HG03135 (cell line): Measurements from ENCODE around the gene ARHGAP33.
A peak's percentile ranks its signal among the peaks of the same experiment; 100 is the strongest.

Source experiments
- ATAC-seq: cut with Tn5 transposase; IDR thresholded peaks from one replicate; pipeline ENCODE4 v1.9.1; 2021; ENCODE audit warnings: mild to moderate bottlenecking, moderate library complexity; ENCODE audit not compliant: unreplicated experiment

ARHGAP33 gene, protein sequence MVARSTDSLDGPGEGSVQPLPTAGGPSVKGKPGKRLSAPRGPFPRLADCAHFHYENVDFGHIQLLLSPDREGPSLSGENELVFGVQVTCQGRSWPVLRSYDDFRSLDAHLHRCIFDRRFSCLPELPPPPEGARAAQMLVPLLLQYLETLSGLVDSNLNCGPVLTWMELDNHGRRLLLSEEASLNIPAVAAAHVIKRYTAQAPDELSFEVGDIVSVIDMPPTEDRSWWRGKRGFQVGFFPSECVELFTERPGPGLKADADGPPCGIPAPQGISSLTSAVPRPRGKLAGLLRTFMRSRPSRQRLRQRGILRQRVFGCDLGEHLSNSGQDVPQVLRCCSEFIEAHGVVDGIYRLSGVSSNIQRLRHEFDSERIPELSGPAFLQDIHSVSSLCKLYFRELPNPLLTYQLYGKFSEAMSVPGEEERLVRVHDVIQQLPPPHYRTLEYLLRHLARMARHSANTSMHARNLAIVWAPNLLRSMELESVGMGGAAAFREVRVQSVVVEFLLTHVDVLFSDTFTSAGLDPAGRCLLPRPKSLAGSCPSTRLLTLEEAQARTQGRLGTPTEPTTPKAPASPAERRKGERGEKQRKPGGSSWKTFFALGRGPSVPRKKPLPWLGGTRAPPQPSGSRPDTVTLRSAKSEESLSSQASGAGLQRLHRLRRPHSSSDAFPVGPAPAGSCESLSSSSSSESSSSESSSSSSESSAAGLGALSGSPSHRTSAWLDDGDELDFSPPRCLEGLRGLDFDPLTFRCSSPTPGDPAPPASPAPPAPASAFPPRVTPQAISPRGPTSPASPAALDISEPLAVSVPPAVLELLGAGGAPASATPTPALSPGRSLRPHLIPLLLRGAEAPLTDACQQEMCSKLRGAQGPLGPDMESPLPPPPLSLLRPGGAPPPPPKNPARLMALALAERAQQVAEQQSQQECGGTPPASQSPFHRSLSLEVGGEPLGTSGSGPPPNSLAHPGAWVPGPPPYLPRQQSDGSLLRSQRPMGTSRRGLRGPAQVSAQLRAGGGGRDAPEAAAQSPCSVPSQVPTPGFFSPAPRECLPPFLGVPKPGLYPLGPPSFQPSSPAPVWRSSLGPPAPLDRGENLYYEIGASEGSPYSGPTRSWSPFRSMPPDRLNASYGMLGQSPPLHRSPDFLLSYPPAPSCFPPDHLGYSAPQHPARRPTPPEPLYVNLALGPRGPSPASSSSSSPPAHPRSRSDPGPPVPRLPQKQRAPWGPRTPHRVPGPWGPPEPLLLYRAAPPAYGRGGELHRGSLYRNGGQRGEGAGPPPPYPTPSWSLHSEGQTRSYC

GRCh38 chr19:35775298-35776101, at the start of gene ARHGAP33:
Gene ARHGAP33, plus strand, starts transcription at chr19:35775564. Its CDS starts 95 bp downstream, at chr19:35775659.
- peak; percentile 93 for ATAC-seq

DNA sequence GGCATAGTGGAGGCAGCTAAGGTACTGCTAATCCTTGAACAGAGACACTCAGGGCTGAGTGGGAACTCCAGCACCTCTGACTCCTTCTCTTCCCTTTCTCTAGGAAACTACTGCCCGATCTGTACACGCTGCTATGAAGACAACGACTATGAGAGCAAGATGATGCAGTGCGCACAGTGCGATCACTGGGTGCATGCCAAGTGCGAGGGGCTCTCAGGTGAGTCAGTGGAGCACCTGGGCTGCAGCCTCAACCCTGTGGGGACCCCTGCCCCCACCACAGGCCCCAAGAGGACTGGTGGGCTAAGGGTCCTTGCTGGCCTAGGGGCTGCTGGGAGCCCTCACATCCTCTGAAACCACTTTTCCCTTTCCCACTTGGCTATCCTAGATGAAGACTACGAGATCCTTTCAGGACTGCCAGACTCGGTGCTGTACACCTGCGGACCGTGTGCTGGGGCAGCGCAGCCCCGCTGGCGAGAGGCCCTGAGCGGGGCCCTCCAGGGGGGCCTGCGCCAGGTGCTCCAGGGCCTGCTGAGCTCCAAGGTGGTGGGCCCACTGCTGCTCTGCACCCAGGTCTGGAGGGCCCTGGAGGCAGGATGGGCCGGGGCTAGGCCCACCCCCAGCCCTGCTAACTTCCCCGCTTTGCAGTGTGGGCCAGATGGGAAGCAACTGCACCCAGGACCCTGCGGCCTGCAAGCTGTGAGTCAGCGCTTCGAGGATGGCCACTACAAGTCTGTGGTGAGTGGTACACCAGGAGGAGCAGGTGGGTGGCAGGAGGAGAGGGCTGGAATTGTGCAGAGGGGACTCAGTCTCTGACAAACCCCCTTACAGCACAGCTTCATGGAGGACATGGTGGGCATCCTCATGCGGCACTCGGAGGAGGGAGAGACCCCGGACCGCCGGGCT, 48.1 kb upstream of the ARHGAP33 start:
- ATAC-seq, result no peak

DNA sequence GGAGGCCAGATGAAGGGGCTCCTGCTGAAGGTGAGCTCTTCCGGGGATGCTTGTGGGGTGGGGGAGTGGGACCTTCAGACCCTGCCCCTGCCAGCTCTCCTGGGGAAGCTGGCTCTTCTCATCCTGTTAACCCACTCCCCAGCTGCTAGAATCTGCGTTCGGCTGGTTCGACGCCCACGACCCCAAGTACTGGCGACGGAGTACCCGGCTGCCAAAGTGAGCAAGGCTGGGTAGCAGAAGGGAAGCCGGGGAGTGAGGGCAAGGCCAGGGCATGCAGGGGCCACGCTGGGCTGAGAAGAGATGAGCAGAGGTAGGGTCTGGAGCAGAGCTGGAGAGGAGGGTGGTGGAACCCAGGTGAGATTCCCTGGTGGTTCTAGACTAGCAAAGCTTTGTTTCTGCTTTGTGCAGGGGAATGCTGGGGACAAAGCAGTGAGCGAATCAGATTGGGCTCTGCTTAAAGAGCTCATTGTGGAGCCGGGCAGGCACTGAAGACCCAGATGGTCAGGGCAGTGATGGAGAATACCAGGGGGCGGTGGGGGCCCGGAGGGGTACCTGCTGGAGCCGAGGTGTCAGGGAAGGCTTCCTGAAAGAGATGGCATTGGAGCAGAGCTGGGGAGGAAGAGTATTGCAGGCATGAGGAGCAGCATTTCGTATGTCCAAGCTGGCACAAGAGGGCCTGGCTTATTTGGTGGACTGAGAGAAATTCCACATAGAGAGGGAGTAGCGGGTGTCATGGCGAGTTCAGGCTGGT, 47.2 kb upstream of the ARHGAP33 start:
- ATAC-seq, result no peak

DNA sequence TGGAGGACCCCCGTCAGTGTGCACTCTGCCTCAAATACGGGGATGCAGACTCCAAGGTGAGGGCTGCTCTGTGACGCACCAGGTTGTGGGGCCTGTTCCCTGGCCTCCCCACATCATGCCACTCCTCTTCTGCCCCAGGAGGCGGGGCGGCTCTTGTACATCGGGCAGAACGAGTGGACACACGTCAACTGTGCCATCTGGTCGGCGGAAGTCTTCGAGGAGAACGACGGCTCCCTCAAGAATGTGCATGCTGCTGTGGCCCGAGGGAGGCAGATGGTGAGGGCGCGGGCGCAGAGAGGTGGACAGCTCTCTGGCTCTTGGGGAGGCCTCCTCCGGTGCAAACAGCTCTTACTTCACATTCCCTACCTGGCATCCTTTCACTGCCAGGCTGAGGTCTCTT, 46.3 kb upstream of the ARHGAP33 start:
- ATAC-seq, result no peak

DNA sequence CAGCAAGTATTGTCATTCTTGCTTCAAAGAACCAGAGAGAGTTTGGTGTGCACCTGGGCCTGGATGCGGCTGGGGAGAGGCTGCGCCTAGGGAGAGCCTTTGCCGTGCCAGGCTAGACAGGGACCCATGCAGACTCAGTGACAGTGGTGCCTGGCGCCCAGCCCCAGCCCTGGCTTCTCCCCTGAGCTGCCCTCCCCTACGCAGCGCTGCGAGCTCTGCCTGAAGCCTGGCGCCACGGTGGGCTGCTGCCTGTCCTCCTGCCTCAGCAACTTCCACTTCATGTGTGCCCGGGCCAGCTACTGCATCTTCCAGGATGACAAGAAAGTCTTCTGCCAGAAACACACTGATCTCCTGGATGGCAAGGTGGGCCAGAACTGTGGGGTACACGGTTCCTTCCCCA, 45.6 kb upstream of the ARHGAP33 start:
- no peak for ATAC-seq

GRCh38 chr19:35730326-35730725, 45.0 kb upstream of the ARHGAP33 start:
- no peak for ATAC-seq

GRCh38 chr19:35731353-35731752, 44.0 kb upstream of the ARHGAP33 start:
- ATAC-seq, result no peak

GRCh38 chr19:35731779-35732405, 43.5 kb upstream of the ARHGAP33 start:
- ATAC-seq, result no peak

- ATAC-seq, result no peak
Observed at GRCh38 chr19:35732540-35733179, 42.7 kb upstream of the ARHGAP33 start.

GRCh38 chr19:35733180-35734125, 41.9 kb upstream of the ARHGAP33 start:
- ATAC-seq, result no peak

DNA sequence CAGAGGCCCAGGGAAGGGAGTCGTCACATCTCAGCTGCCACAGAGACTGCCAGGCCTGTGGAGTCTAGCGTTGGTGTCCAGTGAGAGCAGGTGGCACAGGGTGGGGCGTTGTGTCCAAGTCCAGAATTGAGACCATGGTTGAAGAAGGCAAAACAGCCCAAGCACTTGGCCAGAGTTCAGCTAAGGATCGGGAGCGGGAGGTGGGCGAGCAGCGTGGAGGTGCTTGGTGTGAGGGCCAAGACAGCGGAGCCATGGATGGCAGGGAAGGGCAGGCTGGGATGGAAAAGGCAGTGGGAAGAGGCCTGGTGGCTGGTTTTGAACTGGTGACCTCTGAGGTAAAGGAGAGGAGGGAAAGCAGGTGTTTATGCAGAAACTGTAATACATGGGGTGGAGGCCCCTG, 41.1 kb upstream of the ARHGAP33 start:
- no peak for ATAC-seq

- no peak for ATAC-seq
Observed at GRCh38 chr19:35734889-35735288, 40.5 kb upstream of the ARHGAP33 start.

- no peak for ATAC-seq
Observed at GRCh38 chr19:35736913-35737886, 38.2 kb upstream of the ARHGAP33 start.

DNA sequence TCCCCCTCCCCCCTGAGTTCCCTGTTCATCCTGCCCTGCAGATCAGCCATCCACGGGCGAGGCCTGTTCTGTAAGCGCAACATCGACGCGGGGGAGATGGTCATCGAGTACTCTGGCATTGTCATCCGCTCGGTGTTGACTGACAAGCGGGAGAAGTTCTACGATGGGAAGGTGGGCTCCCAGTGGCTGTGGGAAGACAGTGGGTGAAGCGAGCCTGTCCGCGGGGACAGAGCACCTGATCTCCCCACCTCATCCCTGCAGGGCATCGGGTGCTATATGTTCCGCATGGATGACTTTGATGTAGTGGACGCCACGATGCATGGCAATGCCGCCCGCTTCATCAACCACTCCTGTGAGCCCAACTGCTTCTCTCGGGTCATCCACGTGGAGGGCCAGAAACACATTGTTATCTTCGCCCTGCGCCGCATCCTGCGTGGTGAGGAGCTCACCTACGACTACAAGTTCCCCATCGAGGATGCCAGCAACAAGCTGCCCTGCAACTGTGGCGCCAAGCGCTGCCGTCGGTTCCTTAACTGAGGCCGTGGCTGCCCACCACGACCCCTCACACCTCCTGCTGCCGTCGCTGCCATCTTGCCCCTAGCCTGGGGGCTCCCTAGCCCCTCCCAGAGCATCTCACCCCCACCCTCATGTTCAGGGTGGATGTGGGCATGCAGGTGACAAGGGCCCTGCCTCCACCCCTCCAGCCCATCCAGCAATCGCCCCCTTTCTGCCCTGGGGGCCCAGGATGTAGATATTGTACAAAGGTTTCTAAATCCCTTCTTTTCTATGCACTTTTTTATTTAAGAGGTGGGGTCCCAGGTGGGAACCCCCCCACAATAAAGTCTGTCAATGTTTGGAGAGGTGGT, 37.1 kb upstream of the ARHGAP33 start:
- ATAC-seq, result no peak
